Suprapubic skin (tissue), 4 donors: ENCODE data around the gene PLXNB2. TPM values are rescaled to one million over a fixed set of nuclear protein-coding genes. Genes with fewer than 3 reads are reported as not detected.
A peak's percentile ranks its signal among the peaks of the same experiment; 100 is the strongest.
"Not testable (repeated sequence)": the region's sequence is repeated elsewhere in the genome, so short reads cannot be mapped to it uniquely, and the experiment has no call there.

Source experiments
- DNase-seq, 2 donors: peaks; one replicate each; pipeline ENCODE4 v3.0.0-alpha.2; 2019; ENCODE audit warnings: low spot score in 2 of 2
- H3K27ac ChIP-seq: fragments of 200-600 bp; sonication (generic); one replicate; pipeline ENCODE4 v1.5.1; 2019
- H3K27me3 ChIP-seq: fragments of 200-600 bp; sonication (generic); one replicate; pipeline ENCODE4 v1.5.1; 2019
- H3K36me3 ChIP-seq: fragments of 200-600 bp; sonication (generic); one replicate; pipeline ENCODE4 v1.5.1; 2019
- H3K4me1 ChIP-seq: fragments of 200-600 bp; sonication (generic); one replicate; pipeline ENCODE4 v1.5.1; 2019
- H3K4me3 ChIP-seq: fragments of 200-600 bp; sonication (generic); one replicate; pipeline ENCODE4 v1.5.1; 2019; ENCODE audit warnings: mild to moderate bottlenecking
- H3K9me3 ChIP-seq: fragments of 200-600 bp; sonication (generic); one replicate; pipeline ENCODE4 v1.5.1; 2019
- EP300 ChIP-seq: sonication (generic); formaldehyde crosslinking; IDR thresholded peaks from one replicate; pipeline ENCODE4 v1.6.1; 2017; ENCODE audit warnings: antibody characterized with exemption
- POLR2A ChIP-seq, 2 donors: fragments of 450-650 bp; IDR thresholded peaks; one replicate each; pipeline ENCODE4 v1.6.1; 2017; ENCODE audit warnings: antibody characterized with exemption in 2 of 2, mild to moderate bottlenecking in 2 of 2, moderate library complexity in 2 of 2
- POLR2AphosphoS5 ChIP-seq, 3 donors: sonication (generic); formaldehyde crosslinking; IDR thresholded peaks; one replicate each; pipeline ENCODE4 v1.6.1; 2017; ENCODE audit warnings: antibody characterized with exemption in 3 of 3
- WGBS: methylation state at CpG from one replicate; pipeline ENCODE4 v1.1.5; 2018; 5-methylcytosine and 5-hydroxymethylcytosine counted together
- total RNA-seq, 4 donors: library from RNA; depleted of rRNA; stranded (reverse); fragments of >200 nt; gene quantifications; one replicate each; pipeline ENCODE4 v1.1.0, GENCODE V29; 2016
- TF ChIP-seq, protein P1 (sequence below), 2 donors: fragments of 200-600 bp in 1 of 2; fragments of 450-650 bp in 1 of 2; sonication (generic) in 1 of 2; IDR thresholded peaks; one replicate each; pipeline ENCODE4 v1.5.1; 2016 to 2019; ENCODE audit warnings: antibody characterized with exemption in 2 of 2, mild to moderate bottlenecking in 1 of 2, moderate library complexity in 1 of 2

The PLXNB2 gene
- total RNA-seq, 4 donors from 2014 or later, result 117 to 231 (median 192) TPM

DNA sequence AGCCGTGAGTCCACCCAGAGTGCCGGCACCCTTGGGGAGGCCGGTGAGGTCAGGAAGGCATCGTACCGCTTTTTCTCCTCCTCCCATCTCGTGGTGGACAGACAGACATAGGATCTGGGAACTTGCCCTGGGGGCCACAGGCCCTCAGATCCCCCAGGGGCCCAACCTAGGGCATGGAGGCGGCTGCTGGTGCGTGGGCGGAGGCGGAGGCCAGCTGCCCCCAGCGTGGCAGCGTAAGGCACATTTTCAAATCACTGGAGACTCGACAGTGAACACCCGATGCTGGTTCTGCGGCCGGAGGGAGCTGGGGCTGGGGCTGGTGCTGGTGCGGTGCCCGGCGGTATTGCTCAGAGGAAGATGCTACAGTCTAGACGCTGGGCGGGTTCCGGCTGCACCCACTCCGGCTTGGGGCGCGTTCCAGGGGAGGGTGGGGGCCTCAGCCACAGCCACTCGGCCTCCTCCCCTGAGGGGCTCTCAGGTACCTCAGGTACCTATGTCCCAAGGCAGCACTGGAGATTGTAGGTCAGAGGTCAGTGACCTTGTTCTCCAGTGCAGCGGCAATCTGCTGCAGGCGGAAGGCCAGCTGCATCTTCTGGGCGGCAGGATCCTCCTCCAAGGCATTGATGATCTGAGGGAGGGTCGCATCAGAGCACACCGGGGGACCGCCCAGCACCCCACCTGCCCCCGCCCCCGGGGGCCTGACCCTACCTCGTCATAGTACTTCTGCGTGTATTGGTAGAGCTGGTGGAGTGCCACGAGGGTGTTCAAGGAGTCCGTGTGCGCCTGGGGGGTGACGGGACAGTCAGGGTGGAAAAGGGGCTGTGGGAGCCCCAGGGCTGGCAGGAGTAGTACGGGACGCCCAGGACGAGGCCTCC lies 32.0 kb downstream of the PLXNB2 start:
- no peak overlapping the region for H3K4me3 ChIP-seq
- no peaks in the 10 kb centered on the region for H3K27me3 ChIP-seq
- no peak overlapping the region for H3K27ac ChIP-seq
- peaks cover 57% of the 10 kb centered on the region for H3K36me3 ChIP-seq
- peaks cover 32% of the 10 kb centered on the region for H3K4me1 ChIP-seq
- DNase-seq, result no peak
- no peaks in the 10 kb centered on the region for H3K9me3 ChIP-seq
- TF ChIP-seq, protein P1, sequence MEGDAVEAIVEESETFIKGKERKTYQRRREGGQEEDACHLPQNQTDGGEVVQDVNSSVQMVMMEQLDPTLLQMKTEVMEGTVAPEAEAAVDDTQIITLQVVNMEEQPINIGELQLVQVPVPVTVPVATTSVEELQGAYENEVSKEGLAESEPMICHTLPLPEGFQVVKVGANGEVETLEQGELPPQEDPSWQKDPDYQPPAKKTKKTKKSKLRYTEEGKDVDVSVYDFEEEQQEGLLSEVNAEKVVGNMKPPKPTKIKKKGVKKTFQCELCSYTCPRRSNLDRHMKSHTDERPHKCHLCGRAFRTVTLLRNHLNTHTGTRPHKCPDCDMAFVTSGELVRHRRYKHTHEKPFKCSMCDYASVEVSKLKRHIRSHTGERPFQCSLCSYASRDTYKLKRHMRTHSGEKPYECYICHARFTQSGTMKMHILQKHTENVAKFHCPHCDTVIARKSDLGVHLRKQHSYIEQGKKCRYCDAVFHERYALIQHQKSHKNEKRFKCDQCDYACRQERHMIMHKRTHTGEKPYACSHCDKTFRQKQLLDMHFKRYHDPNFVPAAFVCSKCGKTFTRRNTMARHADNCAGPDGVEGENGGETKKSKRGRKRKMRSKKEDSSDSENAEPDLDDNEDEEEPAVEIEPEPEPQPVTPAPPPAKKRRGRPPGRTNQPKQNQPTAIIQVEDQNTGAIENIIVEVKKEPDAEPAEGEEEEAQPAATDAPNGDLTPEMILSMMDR (IDR thresholded peaks at IDR 0.05), result no peak
- TF ChIP-seq EP300 (no peak), POLR2AphosphoS5 (IDR thresholded peaks at IDR 0.05) (no peak), POLR2A (IDR thresholded peaks at IDR 0.05) (no peak)
- 55% methylated on average over 4 of the region's 43 CpGs for WGBS

DNA sequence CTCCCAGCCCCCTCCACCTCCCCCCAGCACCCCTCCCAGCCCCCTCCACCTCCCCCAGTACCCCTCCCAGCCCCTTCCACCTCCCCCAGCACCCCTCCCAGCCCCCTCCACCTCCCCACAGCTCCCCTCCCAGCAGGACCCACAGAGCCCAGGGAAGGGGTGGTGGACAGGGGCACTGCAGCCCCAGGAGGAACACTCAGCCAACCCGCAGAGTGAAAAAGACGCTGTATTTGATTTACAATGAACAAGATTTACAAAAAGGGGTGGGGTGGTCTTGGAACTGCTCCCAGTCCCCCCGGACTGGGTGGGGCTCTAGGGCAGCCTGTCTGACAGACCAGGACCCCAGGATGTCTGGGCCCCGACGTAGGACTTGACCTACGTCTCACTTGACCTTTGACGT lies 32.7 kb downstream of the PLXNB2 start:
- H3K27me3 ChIP-seq, result no peaks in the 10 kb centered on the region
- H3K4me3 ChIP-seq, result no peak overlapping the region
- TF ChIP-seq, protein P1 (IDR thresholded peaks at IDR 0.05), result no peak
- TF ChIP-seq POLR2A (IDR thresholded peaks at IDR 0.05) (no peak), EP300 (no peak), POLR2AphosphoS5 (IDR thresholded peaks at IDR 0.05) (no peak)
- no peaks in the 10 kb centered on the region for H3K9me3 ChIP-seq
- H3K36me3 ChIP-seq, result peaks cover 50% of the 10 kb centered on the region
- WGBS, result 53% methylated on average over 5 of the region's 7 CpGs
- H3K4me1 ChIP-seq, result peaks cover 37% of the 10 kb centered on the region
- no peak for DNase-seq
- H3K27ac ChIP-seq, result no peak overlapping the region

DNA sequence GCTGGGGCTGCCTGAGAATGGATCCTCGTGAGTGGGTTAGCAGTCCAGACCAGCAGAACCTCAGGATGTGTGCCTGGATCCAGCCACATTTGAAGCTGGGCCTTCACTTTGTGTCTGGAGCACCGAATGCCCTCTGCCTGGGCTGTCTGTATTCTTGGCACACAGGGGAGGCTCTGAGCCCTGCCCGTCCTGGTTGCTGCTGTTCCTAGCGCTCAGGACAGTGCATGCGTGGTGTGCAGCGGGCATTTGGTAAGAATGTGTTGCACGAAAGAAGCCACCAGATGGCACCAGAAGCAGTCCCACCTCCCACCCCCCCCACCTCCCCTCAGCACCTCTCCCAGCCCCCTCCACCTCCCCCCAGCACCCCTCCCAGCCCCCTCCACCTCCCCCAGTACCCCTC lies 33.1 kb downstream of the PLXNB2 start:
- 26% methylated on average over 5 of the region's 7 CpGs for WGBS
- no peak overlapping the region for H3K27ac ChIP-seq
- H3K27me3 ChIP-seq, result no peaks in the 10 kb centered on the region
- peaks cover 46% of the 10 kb centered on the region for H3K36me3 ChIP-seq
- peaks cover 41% of the 10 kb centered on the region for H3K4me1 ChIP-seq
- H3K4me3 ChIP-seq, result no peak overlapping the region
- H3K9me3 ChIP-seq, result no peaks in the 10 kb centered on the region
- TF ChIP-seq, protein P1 (IDR thresholded peaks at IDR 0.05), result peak in 1 of 2 donors; percentile 33
- TF ChIP-seq EP300, result no peak
- no peak for DNase-seq

DNA sequence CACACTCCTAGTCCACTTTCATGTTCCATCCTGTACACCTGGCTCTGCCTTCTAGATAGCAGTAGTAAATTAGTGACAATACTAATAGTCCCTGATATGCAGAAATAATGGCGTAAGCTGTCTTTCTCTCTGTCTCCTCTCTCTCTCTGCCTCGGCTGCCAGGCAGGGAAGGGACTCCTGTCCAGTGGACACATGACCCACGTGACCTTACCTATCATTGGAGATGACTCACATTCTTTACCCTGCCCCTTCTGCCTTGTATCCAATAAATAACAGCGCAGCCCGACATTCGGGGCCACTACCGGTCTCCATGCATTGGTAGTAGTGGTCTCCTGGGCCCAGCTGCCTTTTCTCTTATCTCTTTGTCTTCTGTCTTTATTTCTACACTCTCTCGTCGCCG lies 33.7 kb downstream of the PLXNB2 start:
- WGBS, result 78% methylated on average over 10 of the region's 10 CpGs
- H3K27me3 ChIP-seq, DNase-seq, H3K4me3 ChIP-seq, H3K9me3 ChIP-seq, H3K27ac ChIP-seq: not testable (repeated sequence)
- peaks cover 40% of the 10 kb centered on the region for H3K36me3 ChIP-seq
- peaks cover 47% of the 10 kb centered on the region for H3K4me1 ChIP-seq

DNA sequence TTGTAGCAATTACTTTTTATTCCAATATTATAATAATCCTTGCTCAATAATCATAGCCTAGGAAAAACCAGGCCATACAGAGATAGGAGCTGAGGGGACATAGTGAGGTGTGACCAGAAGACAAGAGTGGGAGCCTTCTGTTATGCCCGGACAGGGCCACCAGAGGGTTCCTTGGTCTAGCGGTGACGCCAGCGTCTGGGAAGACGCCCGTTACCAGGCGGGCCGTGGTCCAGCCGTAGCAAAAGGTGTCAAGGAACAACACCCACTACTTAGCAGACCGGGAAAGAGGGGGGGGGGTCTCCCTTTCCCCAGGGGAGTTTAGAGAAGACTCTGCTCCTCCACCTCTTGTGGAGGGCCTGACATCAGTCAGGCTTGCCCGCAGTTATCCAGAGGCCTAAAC lies 34.1 kb downstream of the PLXNB2 start:
- H3K4me3 ChIP-seq, H3K27ac ChIP-seq, DNase-seq, H3K27me3 ChIP-seq, H3K9me3 ChIP-seq: not testable (repeated sequence)
- Histone ChIP-seq H3K4me1 (peaks cover 51% of the 10 kb centered on the region), H3K36me3 (peaks cover 36% of the 10 kb centered on the region)
- 83% methylated on average over 1 of the region's 11 CpGs for WGBS

DNA sequence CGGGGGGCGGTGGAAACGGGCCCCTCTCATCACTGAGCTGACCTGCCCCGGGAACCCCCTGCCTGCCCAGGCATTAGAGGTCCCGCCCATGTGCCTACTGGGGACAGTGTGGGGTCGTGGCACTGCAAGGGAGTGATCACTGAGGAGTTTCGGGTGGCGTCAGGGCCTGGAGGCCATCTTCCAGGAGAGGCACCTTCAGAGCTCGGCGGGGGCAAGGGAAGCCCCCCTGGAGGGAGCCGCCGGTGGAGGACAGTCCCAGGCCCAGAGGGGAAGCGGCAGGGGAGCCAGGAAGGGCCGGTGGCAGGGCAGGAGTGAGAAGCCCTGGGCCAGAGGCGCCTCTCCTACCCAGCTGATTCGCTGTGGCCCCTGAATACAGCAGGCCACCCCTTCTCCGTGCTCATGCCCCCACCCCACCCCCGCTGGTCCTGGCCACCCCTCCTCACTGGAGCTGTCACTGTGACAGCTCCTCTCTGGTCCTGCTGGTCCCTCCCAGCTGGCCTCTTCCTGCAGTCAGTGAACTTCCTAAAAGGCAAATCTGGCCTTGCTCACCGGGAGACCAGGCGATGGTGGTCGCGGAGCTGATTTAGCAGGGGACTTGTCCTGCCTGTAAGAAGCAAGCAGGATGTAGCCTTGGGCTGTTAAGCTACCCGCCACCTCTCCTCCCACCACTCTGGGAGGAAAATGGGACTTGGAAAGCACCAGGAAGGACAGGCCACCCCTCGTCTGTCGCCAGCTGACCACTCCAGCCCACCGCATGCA lies 35.2 kb downstream of the PLXNB2 start:
- H3K27me3 ChIP-seq, result peaks cover 3% of the 10 kb centered on the region
- DNase-seq, result no peak
- H3K4me3 ChIP-seq, result peak overlapping the region; percentile 63
- WGBS, result 55% methylated on average over 11 of the region's 26 CpGs
- H3K27ac ChIP-seq, result no peak overlapping the region
- no peaks in the 10 kb centered on the region for H3K9me3 ChIP-seq
- H3K4me1 ChIP-seq, result peaks cover 62% of the 10 kb centered on the region
- peaks cover 25% of the 10 kb centered on the region for H3K36me3 ChIP-seq
- TF ChIP-seq, protein P1 (IDR thresholded peaks at IDR 0.05), result no peak
- no peak for TF ChIP-seq EP300
- no peak for TF ChIP-seq POLR2AphosphoS5 (IDR thresholded peaks at IDR 0.05)
- TF ChIP-seq POLR2A (IDR thresholded peaks at IDR 0.05), result no peak
